Karpas-422 (cell line): Measurements from ENCODE around the gene RUNX1. TPM values are rescaled to one million over a fixed set of nuclear protein-coding genes. Genes with fewer than 3 reads are reported as not detected.

Source experiments
- DNase-seq: peaks from one replicate; pipeline ENCODE4 v3.0.0-alpha.2; 2015
- H2AFZ ChIP-seq: fragments of 200-600 bp; sonication (generic); 2 replicates; pipeline ENCODE4 v1.6.1; 2014; ENCODE audit warnings: antibody characterized with exemption, low read length, mixed read lengths
- H3K27ac ChIP-seq: fragments of 200-600 bp; sonication (generic); 2 replicates; pipeline ENCODE4 v1.5.1; 2014; ENCODE audit warnings: mild to moderate bottlenecking, low read length, moderate library complexity
- H3K27me3 ChIP-seq: fragments of 200-600 bp; sonication (generic); 2 replicates; pipeline ENCODE4 v1.6.1; 2014; ENCODE audit warnings: low read length, mixed read lengths
- H3K36me3 ChIP-seq: fragments of 200-600 bp; sonication (generic); 2 replicates; pipeline ENCODE4 v1.6.1; 2014; ENCODE audit warnings: low read length, mixed read lengths; ENCODE audit not compliant: insufficient read depth
- H3K4me1 ChIP-seq: fragments of 200-600 bp; sonication (generic); 2 replicates; pipeline ENCODE4 v1.6.1; 2014; ENCODE audit warnings: mild to moderate bottlenecking, low read length, mixed read lengths
- H3K4me2 ChIP-seq: fragments of 200-600 bp; sonication (generic); 2 replicates; pipeline ENCODE4 v1.6.1; 2014; ENCODE audit warnings: low read length, low read depth, mild to moderate bottlenecking; ENCODE audit not compliant: poor library complexity, severe bottlenecking
- H3K4me3 ChIP-seq: fragments of 200-600 bp; sonication (generic); 2 replicates; pipeline ENCODE4 v1.5.1; 2014; ENCODE audit warnings: mild to moderate bottlenecking, antibody characterized with exemption, low read length, mixed read lengths
- H3K79me2 ChIP-seq: fragments of 200-600 bp; sonication (generic); 2 replicates; pipeline ENCODE4 v1.6.1; 2014; ENCODE audit warnings: mild to moderate bottlenecking, low read length, mixed read lengths
- H3K9ac ChIP-seq: fragments of 200-600 bp; sonication (generic); 2 replicates; pipeline ENCODE4 v1.6.0; 2014; ENCODE audit warnings: low read length
- H3K9me2 ChIP-seq: fragments of 200-600 bp; sonication (generic), shearing (Covaris generic); replicated peaks from 2 replicates; pipeline ENCODE4 v1.6.0; 2014; ENCODE audit warnings: mild to moderate bottlenecking, low read length, moderate library complexity; ENCODE audit not compliant: insufficient read depth
- H3K9me3 ChIP-seq: fragments of 300-700, 200-600 bp; sonication (generic); 2 replicates; pipeline ENCODE4 v1.6.1; 2014; ENCODE audit warnings: low read length, mixed read lengths
- H4K20me1 ChIP-seq: fragments of 200-600 bp; sonication (generic); 2 replicates; pipeline ENCODE4 v1.6.1; 2014; ENCODE audit warnings: mild to moderate bottlenecking, antibody characterized with exemption, low read length, low read depth; ENCODE audit not compliant: insufficient read depth
- total RNA-seq: library from RNA; depleted of rRNA; stranded (reverse); fragments of >200 nt; shearing (Covaris generic); gene quantifications from 2 replicates; pipeline ENCODE4 v1.2.3, GENCODE V29; 2014; ENCODE audit warnings: low replicate concordance

The RUNX1 gene
- total RNA-seq, 1 experiment from 2014 or later = 20.5 TPM

- no peak overlapping the region for H2AFZ ChIP-seq
- peaks cover 16% of the 10 kb centered on the region; the same call in 1 of the 2 replicates for H4K20me1 ChIP-seq
- H3K36me3 ChIP-seq = peaks cover 12% of the 10 kb centered on the region; the same call in 1 of the 2 replicates
- H3K27me3 ChIP-seq = no peaks in the 10 kb centered on the region
- H3K4me3 ChIP-seq = peak overlapping the region; percentile 69
- peaks cover 98% of the 10 kb centered on the region for H3K4me1 ChIP-seq
- H3K79me2 ChIP-seq = peaks cover 69% of the 10 kb centered on the region
- H3K9me2 ChIP-seq = no peaks in the 10 kb centered on the region
- no peak for DNase-seq
- peak overlapping the region; percentile 74 for H3K9ac ChIP-seq
- H3K27ac ChIP-seq = peak overlapping the region; percentile 12; the same call in 1 of the 2 replicates
- H3K9me3 ChIP-seq = no peaks in the 10 kb centered on the region
- peak overlapping the region; percentile 89 for H3K4me2 ChIP-seq
Measured at GRCh38 chr21:35046880-35047229, 2.2 kb downstream of the RUNX1 start.

DNA sequence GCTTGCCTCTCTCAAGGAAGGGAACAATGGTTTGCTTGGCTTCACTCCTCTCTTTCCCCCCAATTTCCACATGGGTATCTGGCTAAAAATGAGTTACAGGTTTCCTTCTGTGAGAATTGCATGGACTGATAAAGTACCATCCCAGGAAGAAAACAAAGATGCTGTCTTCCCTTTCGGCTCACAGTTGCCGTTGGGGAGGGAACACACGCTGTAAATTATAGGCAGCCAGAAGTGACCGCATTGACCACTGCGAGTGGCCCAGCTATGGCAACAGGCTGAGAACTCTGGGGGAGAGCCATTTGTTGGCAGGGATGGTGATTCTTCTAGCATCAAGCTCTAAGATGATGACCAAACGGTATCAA lies 2.9 kb downstream of the RUNX1 start:
- Histone ChIP-seq H3K9ac (peak overlapping the region; percentile 74), H4K20me1 (peaks cover 16% of the 10 kb centered on the region; the same call in 1 of the 2 replicates), H3K4me2 (peak overlapping the region; percentile 89), H3K27ac (no peak overlapping the region), H2AFZ (no peak overlapping the region), H3K36me3 (peaks cover 12% of the 10 kb centered on the region; the same call in 1 of the 2 replicates), H3K4me1 (peaks cover 99% of the 10 kb centered on the region), H3K27me3 (no peaks in the 10 kb centered on the region), H3K9me2 (no peaks in the 10 kb centered on the region), H3K4me3 (peak overlapping the region; percentile 69; the same call in 1 of the 2 replicates), H3K79me2 (peaks cover 76% of the 10 kb centered on the region), H3K9me3 (no peaks in the 10 kb centered on the region)
- DNase-seq = no peak

DNA sequence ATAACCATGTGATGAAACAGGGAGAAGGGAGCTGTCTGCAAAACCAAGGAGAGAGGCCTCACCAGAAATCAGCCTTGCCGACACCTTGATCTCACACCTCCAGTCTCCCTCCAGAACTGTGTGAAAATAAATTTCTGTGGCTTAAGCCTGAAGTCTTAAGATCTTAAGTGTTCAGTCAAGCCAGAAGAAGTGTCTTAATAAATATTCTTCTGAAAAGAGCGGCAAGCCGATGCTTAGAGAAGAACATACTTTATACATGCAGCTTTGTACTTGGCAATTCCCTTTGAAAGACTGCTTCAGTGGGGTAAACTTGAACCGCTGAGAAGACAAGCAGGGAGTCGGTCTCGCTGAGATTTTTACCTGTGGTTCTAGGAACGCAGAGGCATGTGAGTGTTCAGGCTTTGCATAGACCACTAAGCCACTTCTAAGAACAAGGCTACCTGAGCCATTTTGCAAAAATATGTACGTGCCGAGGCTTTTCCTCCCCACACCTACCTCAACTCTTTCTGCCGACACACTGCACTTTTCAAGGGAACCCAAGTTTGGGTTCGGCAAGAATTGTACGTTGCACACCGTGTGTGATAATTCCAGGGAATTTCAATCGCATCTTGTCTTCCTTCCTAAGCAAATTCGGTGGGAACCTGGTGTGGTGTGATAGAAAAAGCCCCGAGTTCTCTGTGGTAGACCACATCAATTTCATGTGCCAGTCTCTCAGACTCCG lies 3.4 kb downstream of the RUNX1 start:
- H3K36me3 ChIP-seq = peaks cover 12% of the 10 kb centered on the region; the same call in 1 of the 2 replicates
- H3K27ac ChIP-seq = no peak overlapping the region
- H3K4me1 ChIP-seq = peaks cover 99% of the 10 kb centered on the region
- peak overlapping the region; percentile 69; the same call in 1 of the 2 replicates for H3K4me3 ChIP-seq
- H3K9ac ChIP-seq = peak overlapping the region; percentile 74
- H3K27me3 ChIP-seq = no peaks in the 10 kb centered on the region
- H3K9me2 ChIP-seq = no peaks in the 10 kb centered on the region
- H4K20me1 ChIP-seq = peaks cover 16% of the 10 kb centered on the region; the same call in 1 of the 2 replicates
- peak overlapping the region; percentile 89 for H3K4me2 ChIP-seq
- no peak for DNase-seq
- H2AFZ ChIP-seq = no peak overlapping the region
- no peaks in the 10 kb centered on the region for H3K9me3 ChIP-seq
- peaks cover 81% of the 10 kb centered on the region for H3K79me2 ChIP-seq

GRCh38 chr21:35044770-35045541 lies 4.1 kb downstream of the RUNX1 start:
- Histone ChIP-seq H3K4me1 (peaks cover 99% of the 10 kb centered on the region), H2AFZ (no peak overlapping the region), H3K9me3 (no peaks in the 10 kb centered on the region), H3K27ac (peak overlapping the region; percentile 46; the same call in 1 of the 2 replicates), H4K20me1 (peaks cover 16% of the 10 kb centered on the region; the same call in 1 of the 2 replicates), H3K4me2 (peak overlapping the region; percentile 89), H3K36me3 (peaks cover 12% of the 10 kb centered on the region; the same call in 1 of the 2 replicates), H3K4me3 (peak overlapping the region; percentile 5; the same call in 1 of the 2 replicates), H3K79me2 (peaks cover 87% of the 10 kb centered on the region), H3K9me2 (no peaks in the 10 kb centered on the region), H3K27me3 (no peaks in the 10 kb centered on the region), H3K9ac (peak overlapping the region; percentile 26)
- no peak for DNase-seq

GRCh38 chr21:35044128-35044527 lies 5.0 kb downstream of the RUNX1 start:
- H3K9me3 ChIP-seq = no peaks in the 10 kb centered on the region
- H3K4me1 ChIP-seq = peaks cover 99% of the 10 kb centered on the region
- H3K9me2 ChIP-seq = no peaks in the 10 kb centered on the region
- H3K36me3 ChIP-seq = peaks cover 12% of the 10 kb centered on the region; the same call in 1 of the 2 replicates
- no peak overlapping the region for H3K9ac ChIP-seq
- no peak for DNase-seq
- H3K79me2 ChIP-seq = peaks cover 93% of the 10 kb centered on the region
- H3K27ac ChIP-seq = peak overlapping the region; percentile 69; the same call in 1 of the 2 replicates
- H2AFZ ChIP-seq = no peak overlapping the region
- peak overlapping the region; percentile 89 for H3K4me2 ChIP-seq
- peaks cover 16% of the 10 kb centered on the region; the same call in 1 of the 2 replicates for H4K20me1 ChIP-seq
- no peaks in the 10 kb centered on the region for H3K27me3 ChIP-seq
- no peak overlapping the region for H3K4me3 ChIP-seq

DNA sequence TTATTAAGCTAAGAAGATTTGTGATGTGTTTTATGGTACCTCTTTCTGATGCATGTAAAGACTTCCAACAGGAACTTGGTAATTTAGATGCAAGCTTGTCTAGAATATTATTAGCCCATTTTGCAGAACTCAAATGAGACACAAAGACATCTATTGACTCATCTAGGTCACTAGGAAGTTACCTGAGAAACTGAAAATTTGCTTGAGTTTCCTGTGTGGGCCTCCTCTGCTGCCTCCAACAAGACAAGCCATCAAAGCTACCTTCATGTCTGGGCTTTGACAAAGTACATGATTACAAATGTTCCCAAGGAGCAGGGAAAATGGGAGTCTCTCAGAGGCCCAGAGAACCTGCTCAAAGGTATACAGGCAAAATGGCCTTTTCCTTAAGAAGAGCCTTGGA lies 5.6 kb downstream of the RUNX1 start:
- Histone ChIP-seq H3K9me2 (no peaks in the 10 kb centered on the region), H3K36me3 (peaks cover 12% of the 10 kb centered on the region; the same call in 1 of the 2 replicates), H3K79me2 (peaks cover 96% of the 10 kb centered on the region), H2AFZ (no peak overlapping the region), H3K4me1 (peaks cover 98% of the 10 kb centered on the region), H3K9me3 (no peaks in the 10 kb centered on the region), H3K27ac (peak overlapping the region; percentile 69), H4K20me1 (peaks cover 22% of the 10 kb centered on the region; the same call in 1 of the 2 replicates), H3K27me3 (no peaks in the 10 kb centered on the region), H3K9ac (no peak overlapping the region), H3K4me2 (peak overlapping the region; percentile 89), H3K4me3 (peak overlapping the region; percentile 30; the same call in 1 of the 2 replicates)
- peak; percentile 60 for DNase-seq

DNA sequence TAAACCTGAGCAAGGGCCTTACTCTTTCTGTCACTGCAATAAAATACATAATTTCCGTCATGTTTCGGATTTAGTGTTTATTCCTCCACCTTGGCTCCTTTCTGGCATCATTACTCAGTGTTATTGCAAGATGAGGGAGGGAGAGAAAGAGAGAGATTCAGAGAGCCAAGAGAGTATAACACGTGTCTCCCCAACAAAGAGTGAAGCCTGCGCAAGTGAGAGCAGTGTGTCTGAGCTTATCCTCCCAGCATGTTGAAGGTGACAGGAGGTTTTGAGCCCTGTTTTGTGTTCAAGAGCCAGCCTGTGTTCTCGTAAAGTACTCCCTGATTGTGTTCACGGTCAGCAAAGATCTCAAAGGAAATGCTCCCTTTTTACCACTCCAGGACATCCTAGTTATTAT lies 6.3 kb downstream of the RUNX1 start:
- Histone ChIP-seq H3K9ac (peak overlapping the region; percentile 53), H3K4me3 (peak overlapping the region; percentile 35; the same call in 1 of the 2 replicates), H3K27ac (peak overlapping the region; percentile 69), H4K20me1 (peaks cover 22% of the 10 kb centered on the region; the same call in 1 of the 2 replicates), H3K4me1 (peaks cover 91% of the 10 kb centered on the region), H3K9me3 (no peaks in the 10 kb centered on the region), H3K79me2 (peaks cover 96% of the 10 kb centered on the region), H3K36me3 (peaks cover 12% of the 10 kb centered on the region; the same call in 1 of the 2 replicates), H3K9me2 (no peaks in the 10 kb centered on the region), H3K4me2 (peak overlapping the region; percentile 89), H3K27me3 (no peaks in the 10 kb centered on the region), H2AFZ (no peak overlapping the region)
- no peak for DNase-seq
